T-cell (primary cell): ENCODE data around the gene RBM15. TPM values are rescaled to one million over a fixed set of nuclear protein-coding genes. Genes with fewer than 3 reads are reported as not detected.
A peak's percentile ranks its signal among the peaks of the same experiment; 100 is the strongest.

Source experiments
- ATAC-seq, 4 experiments: fragments of 200-7000 bp in 3 of 4; fragments of 150-1000 bp in 1 of 4; cut with Tn5 transposase; replicated peaks in 1 of 4; 1 replicate in 3 of 4; 2 replicates in 1 of 4; pipeline ENCODE4 v1.10.0; 2021; ENCODE audit warnings: moderate library complexity in 3 of 4, mild to moderate bottlenecking in 2 of 4, moderate number of reproducible peaks in 1 of 4
- CTCF ChIA-PET, 2 donors: fragments of 300-600 bp; sonication (Branson Sonifier 250); formaldehyde crosslinking; loops; one replicate each; lab custom pipeline; 2022; ENCODE audit warnings: antibody characterized with exemption in 2 of 2; lab: Charles Lee
- POLR2A ChIA-PET, 2 donors: fragments of 300-600 bp; sonication (Branson Sonifier 250); formaldehyde crosslinking; loops; one replicate each; lab custom pipeline; 2022; ENCODE audit warnings: antibody characterized with exemption in 2 of 2; lab: Charles Lee
- DNase-seq, 35 experiments: peaks; one replicate each; pipeline versions ENCODE4 v3.0.0 to v3.0.0-alpha.2; 2013 to 2023
- H3K27ac ChIP-seq: one replicate; pipeline ENCODE4 v1.5.1; 2013; ENCODE audit warnings: low read length
- H3K27me3 ChIP-seq, 2 experiments: replicated peaks in 1 of 2; 1 replicate in 1 of 2; 2 replicates in 1 of 2; pipeline versions ENCODE4 v1.6.1 to v1.7.0; 2013; ENCODE audit warnings: low read length in 1 of 2, mixed read lengths in 1 of 2; ENCODE audit not compliant: control insufficient read depth in 2 of 2, insufficient read depth in 2 of 2; ENCODE audit errors: extremely low read depth in 1 of 2
- H3K36me3 ChIP-seq, 2 donors: 1 replicate in 1 of 2; 2 replicates in 1 of 2; pipeline versions ENCODE4 v1.6.1 to v1.7.0; 2013; ENCODE audit warnings: low read length in 1 of 2; ENCODE audit not compliant: control insufficient read depth in 2 of 2, insufficient read depth in 1 of 2; ENCODE audit errors: extremely low read depth in 1 of 2
- H3K4me1 ChIP-seq, 2 experiments: 1 replicate in 1 of 2; 2 replicates in 1 of 2; pipeline versions ENCODE4 v1.6.1 to v1.7.0; 2013; ENCODE audit warnings: low read length in 2 of 2, mixed read lengths in 1 of 2; ENCODE audit not compliant: insufficient read depth in 2 of 2, control insufficient read depth in 1 of 2; ENCODE audit errors: extremely low read depth in 1 of 2
- H3K4me3 ChIP-seq, 2 donors: 1 replicate in 1 of 2; 2 replicates in 1 of 2; pipeline versions ENCODE4 v1.5.1 to v1.7.0; 2013; ENCODE audit warnings: mild to moderate bottlenecking in 2 of 2, low read length in 1 of 2, moderate library complexity in 1 of 2; ENCODE audit not compliant: control insufficient read depth in 1 of 2; ENCODE audit errors: extremely low read depth in 1 of 2
- H3K9me3 ChIP-seq: 2 replicates; pipeline ENCODE4 v1.7.0; 2013
- H3K27ac Mint-ChIP-seq, 2 donors: one replicate each; pipeline ENCODE4 v1.8.0; 2020 to 2021; ENCODE audit warnings: mild to moderate bottlenecking in 2 of 2, mixed read lengths in 2 of 2
- H3K27me3 Mint-ChIP-seq, 2 donors: one replicate each; pipeline ENCODE4 v1.8.0; 2021 to 2022; ENCODE audit warnings: mixed read lengths in 2 of 2
- H3K36me3 Mint-ChIP-seq: one replicate; pipeline ENCODE4 v1.8.0; 2021; ENCODE audit warnings: mixed read lengths
- H3K4me1 Mint-ChIP-seq, 3 donors: one replicate each; pipeline ENCODE4 v1.8.0; 2020 to 2022; ENCODE audit warnings: mixed read lengths in 3 of 3, mild to moderate bottlenecking in 1 of 3
- H3K4me3 Mint-ChIP-seq, 3 donors: one replicate each; pipeline ENCODE4 v1.8.0; 2020 to 2022; ENCODE audit warnings: mild to moderate bottlenecking in 3 of 3, mixed read lengths in 3 of 3, moderate library complexity in 3 of 3
- H3K9me3 Mint-ChIP-seq, 3 donors: one replicate each; pipeline ENCODE4 v1.8.0; 2020 to 2022; ENCODE audit warnings: mixed read lengths in 3 of 3
- WGBS: methylation state at CpG from one replicate; pipeline ENCODE4 v1.1.5; 2013; ENCODE audit warnings: missing lambda C conversion rate; ENCODE audit not compliant: insufficient coverage; 5-methylcytosine and 5-hydroxymethylcytosine counted together
- total RNA-seq, 35 experiments: library from RNA in 6 of 35; stranded (reverse) in 6 of 35; fragments of 120-200 nt in 1 of 35; gene quantifications; one replicate each; pipeline versions ENCODE4 v1.2.1 to v1.2.4 and lab custom pipeline; 2013 to 2026

RBM15 gene
- 10 to 100 TPM; 41.1 to 46.0 (median 43.7) TPM for total RNA-seq
- total RNA-seq (2013): 51.1 TPM
- 66.0 to 129 (median 98.6) reads per million in 29 experiments for total RNA-seq (lab: John Stamatoyannopoulos, UW)

GRCh38 chr1:110338886-110339406, at the start of gene RBM15:
Gene RBM15, plus strand, starts transcription at chr1:110339377. Its CDS starts 29 bp downstream, at chr1:110339406.
- H3K4me1 Mint-ChIP-seq: peaks cover 55 to 63% (median 57%) of the 10 kb centered on the region in 3 donors

GRCh38 chr1:110291241-110292030, 47.7 kb upstream of the RBM15 start:
- H3K36me3 ChIP-seq: no peaks in the 10 kb centered on the region
- peaks cover 0 to 2% of the 10 kb centered on the region in 2 experiments for H3K27me3 ChIP-seq
- H3K4me3 ChIP-seq: no peak overlapping the region
- no peak overlapping the region for H3K27ac ChIP-seq
- no peaks in the 10 kb centered on the region for H3K4me1 Mint-ChIP-seq
- no peaks in the 10 kb centered on the region for H3K4me1 ChIP-seq
- no peak overlapping the region for H3K27ac Mint-ChIP-seq
- H3K27me3 Mint-ChIP-seq: no peaks in the 10 kb centered on the region
- DNase-seq (no peak), ATAC-seq (no peak)
- no peaks in the 10 kb centered on the region for H3K36me3 Mint-ChIP-seq
- WGBS: 67% methylated on average over 4 of the region's 7 CpGs
- no peak overlapping the region for H3K4me3 Mint-ChIP-seq
- H3K9me3 Mint-ChIP-seq: no peaks in the 10 kb centered on the region
- ChIA-PET CTCF (interaction anchor here in 1 of 2 donors (0.6 to 0.7 kb wide), 2 partner anchors 30 to 48 kb away, joined by 3 read pairs; partner anchors contain the start of gene RBM15), POLR2A (no interaction called here)
- no peaks in the 10 kb centered on the region for H3K9me3 ChIP-seq

More at GRCh38 chr1:110338886-110339406, at the start of gene RBM15:
- peak within 1 kb of the TSS; percentile 98 for H3K27ac ChIP-seq
- 0% methylated on average over 15 of the region's 25 CpGs for WGBS
- ChIA-PET CTCF (interaction anchor here (0.5 to 4.6 kb wide), 17 partner anchors 9 to 1378 kb away, joined by 3 to 47 read pairs (median 4); partner anchors contain the start of genes ELAPOR1 (in 1 of the 2), KCNC4 (in 1 of the 2) and LAMTOR5 (in 1 of the 2)), POLR2A (interaction anchor here (0.5 to 2.1 kb wide), 8 partner anchors 10 to 779 kb away, joined by 3 to 5 read pairs (median 3); partner anchors contain the start of gene KCNC4 (in 1 of the 2))
- H3K36me3 Mint-ChIP-seq: peaks cover 24% of the 10 kb centered on the region
- no peaks in the 10 kb centered on the region for H3K9me3 ChIP-seq
- H3K27me3 ChIP-seq: no peaks in the 10 kb centered on the region
- no peak within 1 kb of the TSS for H3K27ac Mint-ChIP-seq
- DNase-seq (peak; percentile 87 to 100 (median 96)), ATAC-seq (peak; percentile 72 to 77 (median 74))
- H3K4me3 ChIP-seq: peak within 1 kb of the TSS; percentile 98
- H3K36me3 ChIP-seq: peaks cover 0 to 20% of the 10 kb centered on the region in 2 donors
- no peaks in the 10 kb centered on the region for H3K27me3 Mint-ChIP-seq
- peaks cover 30 to 37% of the 10 kb centered on the region in 2 experiments for H3K4me1 ChIP-seq
- H3K4me3 Mint-ChIP-seq: no peak within 1 kb of the TSS
- H3K9me3 Mint-ChIP-seq: no peaks in the 10 kb centered on the region

GRCh38 chr1:110292031-110292741, 47.0 kb upstream of the RBM15 start:
- Histone ChIP-seq H3K4me1 (no peaks in the 10 kb centered on the region), H3K4me3 (no peak overlapping the region), H3K27me3 (peaks cover 0 to 2% of the 10 kb centered on the region in 2 experiments), H3K36me3 (no peaks in the 10 kb centered on the region), H3K27ac (no peak overlapping the region), H3K9me3 (no peaks in the 10 kb centered on the region)
- Mint-ChIP-seq H3K4me1 (no peaks in the 10 kb centered on the region), H3K9me3 (no peaks in the 10 kb centered on the region), H3K27me3 (no peaks in the 10 kb centered on the region), H3K36me3 (no peaks in the 10 kb centered on the region), H3K4me3 (no peak overlapping the region), H3K27ac (no peak overlapping the region)
- CTCF ChIA-PET: no interaction called here
- ATAC-seq (no peak), DNase-seq (no peak)
- WGBS: 100% methylated on average over 2 of the region's 7 CpGs
- POLR2A ChIA-PET: no interaction called here

- ChIA-PET POLR2A (no interaction called here), CTCF (no interaction called here)
- no peak overlapping the region for H3K4me3 Mint-ChIP-seq
- no peaks in the 10 kb centered on the region for H3K9me3 Mint-ChIP-seq
- no peak for DNase-seq
- H3K27me3 Mint-ChIP-seq: no peaks in the 10 kb centered on the region
- no CpG with 5 or more reads among the region's 9 CpGs for WGBS
- Histone ChIP-seq H3K9me3 (no peaks in the 10 kb centered on the region), H3K4me3 (no peak overlapping the region), H3K4me1 (no peaks in the 10 kb centered on the region), H3K27me3 (no peaks in the 10 kb centered on the region), H3K27ac (no peak overlapping the region), H3K36me3 (no peaks in the 10 kb centered on the region)
- no peak for ATAC-seq
- H3K36me3 Mint-ChIP-seq: no peaks in the 10 kb centered on the region
- no peak overlapping the region for H3K27ac Mint-ChIP-seq
- H3K4me1 Mint-ChIP-seq: no peaks in the 10 kb centered on the region
These were observed 45.5 kb upstream of the RBM15 start for GRCh38 chr1:110293601-110294104.

GRCh38 chr1:110294308-110294707, 44.9 kb upstream of the RBM15 start:
- H3K27ac ChIP-seq: no peak overlapping the region
- no peaks in the 10 kb centered on the region for H3K4me1 ChIP-seq
- no peaks in the 10 kb centered on the region for H3K9me3 Mint-ChIP-seq
- CTCF ChIA-PET: no interaction called here
- no peaks in the 10 kb centered on the region for H3K4me1 Mint-ChIP-seq
- ATAC-seq: no peak
- H3K9me3 ChIP-seq: no peaks in the 10 kb centered on the region
- 86% methylated on average over 6 of the region's 9 CpGs for WGBS
- POLR2A ChIA-PET: no interaction called here
- H3K27me3 ChIP-seq: no peaks in the 10 kb centered on the region
- H3K4me3 ChIP-seq: no peak overlapping the region
- no peak for DNase-seq
- no peak overlapping the region for H3K4me3 Mint-ChIP-seq
- no peaks in the 10 kb centered on the region for H3K27me3 Mint-ChIP-seq
- no peaks in the 10 kb centered on the region for H3K36me3 Mint-ChIP-seq
- H3K27ac Mint-ChIP-seq: no peak overlapping the region
- H3K36me3 ChIP-seq: no peaks in the 10 kb centered on the region

- Histone ChIP-seq H3K4me1 (no peaks in the 10 kb centered on the region), H3K4me3 (no peak overlapping the region), H3K27me3 (peaks cover 0 to 5% of the 10 kb centered on the region in 2 experiments), H3K27ac (no peak overlapping the region), H3K9me3 (no peaks in the 10 kb centered on the region), H3K36me3 (no peaks in the 10 kb centered on the region)
- 88% methylated on average over 1 of the region's 4 CpGs for WGBS
- Mint-ChIP-seq H3K27ac (no peak overlapping the region), H3K4me3 (no peak overlapping the region), H3K27me3 (peaks cover 0 to 9% of the 10 kb centered on the region in 2 donors), H3K9me3 (no peaks in the 10 kb centered on the region), H3K4me1 (no peaks in the 10 kb centered on the region), H3K36me3 (no peaks in the 10 kb centered on the region)
- POLR2A ChIA-PET: no interaction called here
- CTCF ChIA-PET: interaction anchor here (0.6 kb wide), 2 partner anchors 55 to 114 kb away, joined by 3 to 4 read pairs; no protein-coding TSS in a partner anchor
- no peak for ATAC-seq
- DNase-seq: no peak
These were observed 40.2 kb upstream of the RBM15 start for GRCh38 chr1:110298991-110299390.
